ENCODE results near the gene STT3B. TPM values are rescaled to one million over a fixed set of nuclear protein-coding genes. Genes with fewer than 3 reads are reported as not detected.

Gene STT3B
- total RNA-seq, 4 donors from 2014 or later = 78.1 to 130 (median 94.8) TPM

DNA sequence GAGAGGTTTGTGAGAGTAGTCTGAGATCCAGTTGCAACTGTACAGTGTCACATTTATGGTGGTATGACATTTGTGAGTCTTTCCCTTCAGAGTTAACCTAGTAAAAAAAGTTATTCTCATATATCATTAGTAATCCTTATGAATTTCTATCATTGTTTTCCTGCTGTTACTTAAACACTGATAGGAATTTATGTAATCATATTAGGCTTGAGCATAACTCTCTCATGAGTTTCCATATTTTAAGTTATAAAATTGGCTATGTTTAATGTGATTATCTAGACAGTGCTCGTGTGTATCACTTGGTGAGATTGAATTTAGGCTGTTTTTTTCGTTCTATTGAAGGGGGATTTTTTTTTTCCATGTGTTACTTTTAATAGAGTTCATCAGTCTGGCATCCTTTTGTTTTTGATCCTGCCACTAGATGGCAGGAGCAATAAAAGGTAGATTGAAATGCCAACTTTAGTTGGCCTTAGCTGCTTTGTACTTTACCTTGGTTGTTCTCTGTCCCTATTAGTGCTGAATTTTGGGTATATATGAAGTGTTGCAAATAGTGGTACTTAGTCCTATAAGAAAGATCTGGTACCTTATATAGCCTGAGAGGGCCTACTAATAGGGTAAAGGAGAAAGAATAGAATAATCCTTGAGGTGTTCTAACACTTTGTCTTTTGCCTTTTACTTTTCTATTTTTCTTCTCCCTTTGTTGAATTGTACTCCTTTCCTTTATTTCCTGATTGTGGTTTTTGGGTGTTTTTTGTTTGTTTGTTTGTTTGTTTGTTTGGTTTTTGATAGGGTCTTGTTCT lies 17.9 kb downstream of the STT3B start:
- Histone ChIP-seq H3K9me3 (no peaks in the 10 kb centered on the region), H3K4me3 (no peak overlapping the region), H3K4me1 (peaks cover 0 to 62% (median 17%) of the 10 kb centered on the region in 4 donors), H3K36me3 (no peaks in the 10 kb centered on the region), H3K27ac (no peak overlapping the region), H3K27me3 (no peaks in the 10 kb centered on the region)
- WGBS, 2 donors = 4 to 16% methylated on average over 2 of the region's 2 CpGs
- TF ChIP-seq CTCF (IDR thresholded peaks at IDR 0.05) = peak; percentile 41 to 63 (median 58)
- no peak for TF ChIP-seq EP300 (IDR thresholded peaks at IDR 0.05)
- peak in 1 of 2 donors; percentile 48 for DNase-seq (ENCODE audit: low spot score in 2 of 2)

DNA sequence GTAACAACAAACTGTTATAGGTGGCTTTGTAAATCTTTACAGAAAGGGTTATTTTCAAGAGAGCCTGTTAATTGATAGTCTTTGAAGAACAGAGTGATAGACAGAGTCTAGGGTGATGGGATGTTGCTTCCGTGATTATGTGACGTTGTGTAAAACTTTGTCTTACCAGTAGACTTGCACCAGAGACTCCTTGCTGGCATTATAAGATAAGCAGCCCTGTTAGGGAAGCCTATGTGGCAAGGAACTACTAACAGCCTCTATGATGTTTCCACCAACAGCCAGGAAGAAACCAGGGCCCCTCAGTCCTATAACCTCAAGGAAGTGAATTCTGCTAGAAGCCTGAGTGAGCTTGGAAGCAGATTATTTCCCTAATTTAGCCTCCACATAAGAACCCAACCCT lies 18.9 kb downstream of the STT3B start:
- H3K4me1 ChIP-seq = peaks cover 0 to 52% (median 17%) of the 10 kb centered on the region in 4 donors

GRCh38 chr3:31552103-31552502 lies 19.4 kb downstream of the STT3B start:
- no peaks in the 10 kb centered on the region for H3K9me3 ChIP-seq
- H3K36me3 ChIP-seq = no peaks in the 10 kb centered on the region
- peaks cover 0 to 48% (median 17%) of the 10 kb centered on the region in 4 donors for H3K4me1 ChIP-seq
- no peak overlapping the region for H3K27ac ChIP-seq
- TF ChIP-seq EP300 (IDR thresholded peaks at IDR 0.05) (no peak), CTCF (IDR thresholded peaks at IDR 0.05) (no peak), POLR2A (IDR thresholded peaks at IDR 0.05) (no peak)
- no peaks in the 10 kb centered on the region for H3K27me3 ChIP-seq
- H3K4me3 ChIP-seq = no peak overlapping the region
- DNase-seq (ENCODE audit: low spot score in 2 of 2) = no peak
- 98 to 100% methylated on average over 1 of the region's 1 CpG for WGBS, 2 donors

More for the DNA sequence above, 18.9 kb downstream of the STT3B start:
- TF ChIP-seq POLR2A (IDR thresholded peaks at IDR 0.05) (no peak), EP300 (IDR thresholded peaks at IDR 0.05) (no peak), CTCF (IDR thresholded peaks at IDR 0.05) (no peak)
- Histone ChIP-seq H3K27me3 (no peaks in the 10 kb centered on the region), H3K27ac (no peak overlapping the region), H3K9me3 (no peaks in the 10 kb centered on the region), H3K36me3 (no peaks in the 10 kb centered on the region), H3K4me3 (no peak overlapping the region)
- no peak for DNase-seq (ENCODE audit: low spot score in 2 of 2)
- WGBS, 2 donors = 93 to 96% methylated on average over 2 of the region's 2 CpGs

DNA sequence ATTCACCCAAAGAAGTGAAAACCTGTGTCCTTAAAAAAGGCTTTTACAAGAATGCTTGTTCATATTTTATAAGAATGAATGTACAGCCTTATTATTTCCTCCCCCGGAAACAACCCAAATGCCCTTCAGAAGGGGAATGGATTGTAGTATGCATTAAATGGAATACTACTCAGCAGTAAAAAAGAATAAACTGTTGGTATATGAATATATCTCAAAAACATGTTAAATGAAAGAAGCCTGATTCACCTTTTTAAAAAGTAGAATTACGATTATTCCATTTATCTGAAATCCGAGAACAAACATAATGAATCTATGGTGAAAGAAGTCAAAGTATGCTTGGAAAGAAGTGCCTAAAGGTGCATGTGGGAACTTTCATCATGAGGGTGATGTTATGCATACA lies 20.5 kb downstream of the STT3B start:
- Histone ChIP-seq H3K27ac (no peak overlapping the region), H3K27me3 (no peaks in the 10 kb centered on the region), H3K4me1 (peaks cover 0 to 38% (median 14%) of the 10 kb centered on the region in 4 donors), H3K4me3 (no peak overlapping the region), H3K9me3 (no peaks in the 10 kb centered on the region), H3K36me3 (no peaks in the 10 kb centered on the region)
- 97 to 99% methylated on average over 3 of the region's 3 CpGs for WGBS, 2 donors
- no peak for TF ChIP-seq CTCF (IDR thresholded peaks at IDR 0.05)
- TF ChIP-seq EP300 (IDR thresholded peaks at IDR 0.05) = no peak
- TF ChIP-seq POLR2A (IDR thresholded peaks at IDR 0.05) = no peak
- DNase-seq (ENCODE audit: low spot score in 2 of 2) = no peak

- no peak for DNase-seq (ENCODE audit: low spot score in 2 of 2)
- TF ChIP-seq EP300 (IDR thresholded peaks at IDR 0.05) = no peak
- TF ChIP-seq CTCF (IDR thresholded peaks at IDR 0.05) = no peak
- no peak for TF ChIP-seq POLR2A (IDR thresholded peaks at IDR 0.05)
- no peak overlapping the region for H3K4me3 ChIP-seq
- no peaks in the 10 kb centered on the region for H3K27me3 ChIP-seq
- peaks cover 0 to 8% (median 2%) of the 10 kb centered on the region in 4 donors for H3K9me3 ChIP-seq
- H3K36me3 ChIP-seq = no peaks in the 10 kb centered on the region
- H3K27ac ChIP-seq = no peak overlapping the region
- WGBS, 2 donors = 77 to 83% methylated on average over 1 of the region's 1 CpG
- H3K4me1 ChIP-seq = peaks cover 0 to 29% (median 8%) of the 10 kb centered on the region in 4 donors
These were observed 22.5 kb downstream of the STT3B start for GRCh38 chr3:31555204-31555603.
